Measurements from ENCODE around the gene HFE.

HFE gene

DNA sequence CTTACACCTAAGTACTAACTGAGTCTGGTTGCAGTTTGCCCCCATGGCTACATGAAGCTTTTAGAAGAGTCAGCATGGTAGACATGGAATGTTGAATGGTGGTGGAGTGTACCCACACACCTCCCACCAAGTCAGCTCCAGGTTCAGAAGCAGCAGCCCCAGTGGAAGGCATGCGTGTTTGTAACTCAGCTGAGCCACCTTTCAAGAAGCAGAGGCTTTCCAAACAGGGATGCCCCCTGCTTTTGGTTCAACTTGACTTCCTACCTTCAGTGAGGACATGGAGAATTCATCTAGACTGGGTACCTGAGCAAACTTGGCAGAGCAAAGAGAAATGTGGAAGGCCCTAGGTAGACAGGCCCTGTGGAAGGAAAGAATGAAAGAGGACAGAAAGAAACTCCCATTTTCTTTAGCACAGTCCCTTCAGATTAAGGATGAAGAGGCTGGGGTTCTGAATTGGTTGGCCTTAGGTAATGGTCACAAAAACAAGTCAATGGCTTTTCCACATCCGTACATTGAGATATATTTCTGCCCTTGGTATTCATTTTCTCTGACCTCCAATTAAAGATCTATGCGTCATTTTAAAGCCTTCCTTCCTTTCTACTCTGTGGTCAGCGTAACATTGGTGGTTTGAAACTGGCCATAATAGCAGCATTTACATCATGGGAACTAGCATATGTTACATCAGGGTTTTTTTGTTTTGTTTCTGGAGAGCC, 53.2 kb downstream of the HFE start:
- DNase-seq = no peak

DNA sequence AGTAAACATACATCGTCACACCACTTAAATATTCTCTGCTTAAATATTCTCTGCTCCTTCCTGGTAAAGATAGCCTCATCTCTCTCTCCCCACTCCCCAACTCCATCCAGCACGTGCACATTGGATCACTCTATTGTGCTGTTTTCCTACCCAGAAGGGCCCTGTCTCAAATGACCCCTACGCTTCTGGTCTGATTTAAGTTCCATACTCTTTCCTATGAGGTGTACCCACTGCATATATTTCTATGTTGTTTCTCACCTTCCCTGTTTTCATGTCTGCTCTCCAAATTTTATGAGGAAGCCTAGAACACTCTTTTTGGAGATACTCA, 53.7 kb downstream of the HFE start:
- no peak for DNase-seq

- DNase-seq = no peak
Observed at GRCh38 chr6:26141378-26141904, 54.2 kb downstream of the HFE start.

GRCh38 chr6:26142026-26142425, 54.8 kb downstream of the HFE start:
- DNase-seq = no peak

Measured in effector CD8-positive, alpha-beta T cell (primary cell).